IPS DF 4.7 (cell line): ENCODE data around the gene KDM4D.
"Not testable (repeated sequence)": the region's sequence is repeated elsewhere in the genome, so short reads cannot be mapped to it uniquely, and the experiment has no call there.

Experiments
- DNase-seq: peaks from one replicate; pipeline ENCODE4 v3.0.0-alpha.2; 2013; ENCODE audit warnings: low spot score; ENCODE audit errors: extremely low read depth

KDM4D gene

DNA sequence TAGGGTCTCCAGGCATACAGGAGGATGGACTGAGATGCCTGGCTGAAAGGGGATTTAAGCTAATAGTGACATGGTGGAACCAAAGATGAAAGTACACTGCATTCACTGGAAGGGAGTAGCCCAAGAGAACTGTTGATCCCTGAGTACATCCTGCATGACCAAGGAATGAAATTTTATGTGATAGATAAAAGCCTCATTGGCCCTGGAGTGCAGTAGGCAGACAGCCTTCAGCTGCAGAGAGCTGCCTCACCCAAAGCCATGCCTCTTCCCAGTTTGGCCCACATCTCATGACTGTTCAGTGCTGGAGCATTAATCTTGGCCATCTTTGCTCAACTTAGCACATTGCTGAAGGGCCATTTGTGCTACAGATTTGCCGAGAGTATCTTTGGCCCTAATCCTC is 59.5 kb downstream of the KDM4D start:
- no peak for DNase-seq

DNA sequence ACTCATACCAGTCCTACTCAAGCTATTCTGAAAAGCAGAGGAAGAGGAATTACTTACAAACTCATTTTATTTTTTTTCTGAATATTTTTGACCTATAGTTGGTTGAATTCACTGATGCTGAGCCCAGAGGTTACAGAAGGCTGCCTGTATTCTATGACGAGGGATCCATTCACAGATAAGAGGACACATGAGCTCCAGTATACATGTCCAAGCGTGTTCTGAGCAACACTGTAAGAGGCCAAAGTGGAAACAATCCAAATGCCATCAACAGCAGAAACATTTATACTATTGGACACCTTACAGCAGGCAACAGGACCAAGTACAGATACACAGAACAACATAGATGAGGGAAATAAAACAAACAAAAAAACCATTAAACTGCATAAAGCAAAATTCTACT is 61.8 kb downstream of the KDM4D start:
- DNase-seq: no peak

DNA sequence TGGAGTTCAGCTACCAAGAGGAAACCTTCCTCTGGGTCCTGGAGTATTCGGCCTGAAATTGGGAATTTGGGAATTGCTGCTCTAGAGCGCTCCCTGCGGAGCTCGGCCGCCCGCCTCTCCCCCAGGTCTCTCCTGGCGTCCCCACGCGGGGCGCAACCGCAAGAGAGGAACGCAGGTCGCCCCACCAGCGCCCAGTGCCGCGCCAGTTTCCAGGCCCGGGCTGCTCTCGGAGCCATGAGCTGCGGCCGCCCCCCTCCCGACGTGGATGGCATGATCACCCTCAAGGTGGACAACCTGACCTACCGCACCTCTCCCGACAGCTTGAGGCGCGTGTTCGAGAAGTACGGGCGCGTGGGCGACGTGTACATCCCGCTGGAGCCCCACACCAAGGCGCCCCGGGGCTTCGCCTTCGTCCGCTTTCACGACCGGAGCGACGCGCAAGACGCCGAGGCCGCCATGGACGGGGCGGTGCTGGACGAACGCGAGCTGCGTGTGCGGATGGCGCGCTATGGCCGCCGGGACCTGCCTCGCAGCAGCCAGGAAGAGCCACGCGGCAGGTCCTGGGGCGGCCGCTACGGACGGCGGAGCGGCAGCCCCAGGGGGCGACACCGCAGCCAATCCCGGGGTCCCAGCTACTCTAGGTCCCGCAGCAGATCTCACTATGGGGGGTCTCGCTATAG is 64.0 kb downstream of the KDM4D start:
- not testable (repeated sequence) for DNase-seq

DNA sequence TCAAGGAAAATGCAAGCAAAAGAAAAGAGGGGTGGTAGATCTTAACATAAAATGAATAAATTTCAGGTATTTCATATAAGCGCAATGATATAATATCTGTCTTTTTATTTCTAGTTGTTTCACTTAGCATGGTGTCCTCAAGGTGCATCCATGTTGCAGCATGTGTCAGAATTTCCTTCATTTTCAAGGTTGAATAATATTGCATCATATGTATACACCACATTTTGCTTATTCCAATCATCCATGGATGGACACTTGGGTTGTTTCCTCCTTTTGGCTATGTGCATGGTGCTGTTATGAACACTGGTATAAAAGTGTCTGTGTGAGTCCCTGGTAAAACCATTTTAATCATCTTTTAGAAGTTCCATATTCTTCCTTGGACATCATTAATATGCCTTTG is 68.7 kb downstream of the KDM4D start:
- no peak for DNase-seq

DNA sequence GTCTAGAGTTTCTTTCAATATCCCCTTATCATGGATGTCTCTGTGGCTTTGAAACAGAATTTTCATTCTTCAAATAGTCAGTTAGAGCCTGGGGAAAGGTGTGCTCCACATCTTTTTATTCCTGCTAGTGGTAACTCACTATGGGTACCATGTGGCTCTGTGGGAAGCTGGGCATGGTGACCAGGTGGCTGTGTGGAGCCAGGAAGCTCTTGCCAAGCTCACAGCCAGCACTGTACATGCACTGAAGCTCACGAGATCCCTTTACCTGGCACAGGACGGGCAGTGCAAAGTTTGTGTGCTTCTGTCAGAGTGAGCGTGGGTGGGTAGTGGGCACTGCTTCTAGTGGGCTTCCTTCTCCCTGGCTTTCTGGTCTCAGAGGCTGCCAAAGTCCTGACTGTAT is 69.4 kb downstream of the KDM4D start:
- no peak for DNase-seq

DNA sequence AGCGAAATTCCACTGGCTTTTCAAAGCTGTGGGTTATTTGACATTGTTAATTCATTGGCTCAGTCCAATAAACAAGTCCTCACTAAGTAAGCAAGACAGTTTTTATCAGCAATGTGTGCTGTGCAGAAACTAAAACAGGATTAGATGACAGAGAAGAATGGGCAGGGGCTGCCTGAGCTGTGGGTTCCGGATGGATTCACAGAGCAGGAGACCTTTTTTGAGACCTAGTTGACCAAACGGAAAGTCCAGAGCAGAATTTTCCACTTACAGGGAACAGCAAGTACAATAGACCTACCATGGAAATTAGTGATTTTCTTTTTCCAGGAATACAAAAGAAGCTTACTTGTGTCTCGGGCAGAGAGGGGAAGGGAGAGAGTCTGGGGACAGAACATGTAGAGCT is 70.5 kb downstream of the KDM4D start:
- DNase-seq: no peak

DNA sequence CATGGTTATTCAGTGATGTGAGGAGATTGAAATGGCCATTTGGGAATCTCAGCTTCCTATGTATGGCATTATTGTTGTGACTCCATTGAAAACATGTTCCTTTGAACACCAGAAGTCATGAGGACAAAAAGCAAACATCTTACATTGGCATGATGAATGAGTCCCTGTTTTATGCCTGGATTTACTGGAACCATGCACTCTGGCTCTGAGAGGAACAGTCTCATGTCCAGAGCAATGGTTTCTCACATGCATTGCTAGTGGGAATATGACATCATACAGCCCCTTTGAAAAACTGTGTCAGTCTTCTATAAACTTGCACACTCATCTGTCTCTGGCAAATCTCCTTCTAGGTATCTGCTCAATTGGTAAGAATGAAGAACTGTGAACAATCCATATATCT is 72.3 kb downstream of the KDM4D start:
- DNase-seq: no peak
